Activated CD8-positive, alpha-beta T cell treated with anti-CD3 and anti-CD28 coated beads for 36 hours (primary cell): ENCODE data around the gene SMIM5. TPM values are rescaled to one million over a fixed set of nuclear protein-coding genes. Genes with fewer than 3 reads are reported as not detected.
A peak's percentile ranks its signal among the peaks of the same experiment; 100 is the strongest.

Experiments
- ATAC-seq: fragments of 200-7000 bp; cut with Tn5 transposase; one replicate; pipeline ENCODE4 v1.10.0; 2021; ENCODE audit warnings: mild to moderate bottlenecking, moderate library complexity
- CTCF ChIA-PET: fragments of 350-600 bp; sonication (Branson Sonifier 250); formaldehyde crosslinking; loops from one replicate; lab custom pipeline; 2021; ENCODE audit warnings: antibody characterized with exemption; lab: Charles Lee
- POLR2A ChIA-PET: fragments of 350-600 bp; sonication (Branson Sonifier 250); formaldehyde crosslinking; loops from one replicate; lab custom pipeline; 2021; ENCODE audit warnings: antibody characterized with exemption; lab: Charles Lee
- DNase-seq: peaks from one replicate; pipeline ENCODE4 v3.0.0-alpha.2; 2020
- H3K27ac Mint-ChIP-seq: one replicate; pipeline ENCODE4 v1.8.0; 2021; ENCODE audit warnings: mild to moderate bottlenecking, mixed read lengths
- H3K27me3 Mint-ChIP-seq: one replicate; pipeline ENCODE4 v1.8.0; 2021; ENCODE audit warnings: mixed read lengths
- H3K36me3 Mint-ChIP-seq: one replicate; pipeline ENCODE4 v1.8.0; 2021; ENCODE audit warnings: low read depth, mixed read lengths
- H3K4me1 Mint-ChIP-seq: one replicate; pipeline ENCODE4 v1.8.0; 2021; ENCODE audit warnings: low read depth, mixed read lengths
- H3K4me3 Mint-ChIP-seq: one replicate; pipeline ENCODE4 v1.8.0; 2021; ENCODE audit warnings: mild to moderate bottlenecking, moderate library complexity, mixed read lengths
- H3K9me3 Mint-ChIP-seq: one replicate; pipeline ENCODE4 v1.8.0; 2021; ENCODE audit warnings: mixed read lengths
- CTCF ChIP-seq: fragments of 200-600 bp; IDR thresholded peaks from one replicate; pipeline ENCODE4 v1.8.0; 2022; ENCODE audit warnings: antibody characterized with exemption, mild to moderate bottlenecking
- intact Hi-C: fragments of 100-400 bp; cut with micrococcal nuclease; formaldehyde crosslinking; loops from one replicate; pipeline ENCODE4 v1.10.0; 2022
- total RNA-seq, 2 experiments: library from RNA; stranded (reverse); gene quantifications; one replicate each; pipeline ENCODE4 v1.2.3, GENCODE V29; 2021

SMIM5 gene
- total RNA-seq, 2 experiments from 2014 or later, result 0.07 to 0.25 TPM

- ChIA-PET POLR2A (interaction anchor here (0.7 kb wide), 1 partner anchor 10 kb away, joined by 3 read pairs; no protein-coding TSS in a partner anchor), CTCF (interaction anchor here (1.0 to 3.4 kb wide), 5 partner anchors 10 to 130 kb away, joined by 3 to 27 read pairs (median 6); partner anchors contain the start of gene SMIM5)
- intact Hi-C loops, result no loop called here
- no peak overlapping the region for H3K27ac Mint-ChIP-seq
- no peaks in the 10 kb centered on the region for H3K27me3 Mint-ChIP-seq
- H3K4me3 Mint-ChIP-seq, result no peak overlapping the region
- H3K4me1 Mint-ChIP-seq, result no peaks in the 10 kb centered on the region
- H3K9me3 Mint-ChIP-seq, result no peaks in the 10 kb centered on the region
- H3K36me3 Mint-ChIP-seq, result no peaks in the 10 kb centered on the region
- DNase-seq (no peak), ATAC-seq (no peak)
- no peak for TF ChIP-seq CTCF
These were observed 9.8 kb upstream of the SMIM5 start for GRCh38 chr17:75623386-75623785.

- Mint-ChIP-seq H3K4me3 (no peak overlapping the region), H3K27me3 (no peaks in the 10 kb centered on the region), H3K4me1 (no peaks in the 10 kb centered on the region), H3K36me3 (no peaks in the 10 kb centered on the region), H3K9me3 (no peaks in the 10 kb centered on the region), H3K27ac (no peak overlapping the region)
- ATAC-seq (no peak), DNase-seq (no peak)
- intact Hi-C loops, result no loop called here
- ChIA-PET CTCF (interaction anchor here (1.1 to 3.4 kb wide), 6 partner anchors 9 to 346 kb away, joined by 3 to 27 read pairs (median 6); partner anchors contain the start of gene SMIM5), POLR2A (no interaction called here)
- no peak for TF ChIP-seq CTCF
These were observed 9.2 kb upstream of the SMIM5 start for GRCh38 chr17:75624021-75624420.

GRCh38 chr17:75624714-75625345, 8.4 kb upstream of the SMIM5 start:
- intact Hi-C loops, result no loop called here
- no peak for TF ChIP-seq CTCF
- ChIA-PET CTCF (interaction anchor here (0.8 to 3.4 kb wide), 9 partner anchors 8 to 347 kb away, joined by 3 to 27 read pairs (median 3); partner anchors contain the start of gene SMIM5), POLR2A (interaction anchor here (0.8 to 1.4 kb wide), 3 partner anchors 9 to 104 kb away, joined by 3 read pairs; no protein-coding TSS in a partner anchor)
- Mint-ChIP-seq H3K36me3 (no peaks in the 10 kb centered on the region), H3K27me3 (no peaks in the 10 kb centered on the region), H3K4me1 (no peaks in the 10 kb centered on the region), H3K4me3 (no peak overlapping the region), H3K27ac (no peak overlapping the region), H3K9me3 (no peaks in the 10 kb centered on the region)
- ATAC-seq (no peak), DNase-seq (no peak)

GRCh38 chr17:75625813-75626486, 7.3 kb upstream of the SMIM5 start:
- Mint-ChIP-seq H3K4me3 (no peak overlapping the region), H3K4me1 (no peaks in the 10 kb centered on the region), H3K27me3 (no peaks in the 10 kb centered on the region), H3K27ac (no peak overlapping the region), H3K36me3 (no peaks in the 10 kb centered on the region), H3K9me3 (no peaks in the 10 kb centered on the region)
- TF ChIP-seq CTCF, result peak; percentile 67
- ATAC-seq (peak; percentile 82), DNase-seq (peak; percentile 36)
- ChIA-PET CTCF (interaction anchor here (0.6 to 3.4 kb wide), 14 partner anchors 9 to 128 kb away, joined by 3 to 27 read pairs (median 3); no protein-coding TSS in a partner anchor), POLR2A (interaction anchor here (0.8 to 1.4 kb wide), 3 partner anchors 11 to 178 kb away, joined by 3 read pairs; no protein-coding TSS in a partner anchor)
- intact Hi-C loops, result no loop called here
